Measurements from ENCODE around the gene AIF1. TPM values are rescaled to one million over a fixed set of nuclear protein-coding genes. Genes with fewer than 3 reads are reported as not detected.

The AIF1 gene
- total RNA-seq, 1 experiment from 2014 or later: not detected

GRCh38 chr6:31610968-31611367, 4.1 kb upstream of the AIF1 start:
- in situ Hi-C loops (cut with HindIII; ENCODE audit: low pct_unique_long_range_greater_than_20kb, low sequenced_read_pairs): no loop called here
- no peak for DNase-seq (ENCODE audit: low read depth, low spot score)

- DNase-seq (ENCODE audit: low read depth, low spot score): no peak
- in situ Hi-C loops (cut with HindIII; ENCODE audit: low pct_unique_long_range_greater_than_20kb, low sequenced_read_pairs): no loop called here
Observed at GRCh38 chr6:31614075-31614619, 887 bp upstream of the AIF1 start.

GRCh38 chr6:31615748-31616147, 714 bp downstream of the AIF1 start:
- in situ Hi-C loops (cut with HindIII; ENCODE audit: low pct_unique_long_range_greater_than_20kb, low sequenced_read_pairs): no loop called here
- no peak for DNase-seq (ENCODE audit: low read depth, low spot score)

GRCh38 chr6:31617010-31617409, 2.0 kb downstream of the AIF1 start:
- in situ Hi-C loops (cut with HindIII; ENCODE audit: low pct_unique_long_range_greater_than_20kb, low sequenced_read_pairs): no loop called here
- no peak for DNase-seq (ENCODE audit: low read depth, low spot score)

- in situ Hi-C loops (cut with HindIII; ENCODE audit: low pct_unique_long_range_greater_than_20kb, low sequenced_read_pairs): no loop called here
- DNase-seq (ENCODE audit: low read depth, low spot score): peak; percentile 98
Observed at GRCh38 chr6:31619805-31620585, 5.0 kb downstream of the AIF1 start.

- in situ Hi-C loops (cut with HindIII; ENCODE audit: low pct_unique_long_range_greater_than_20kb, low sequenced_read_pairs): no loop called here
- peak; percentile 71 for DNase-seq (ENCODE audit: low read depth, low spot score)
Observed at GRCh38 chr6:31620586-31621319, 5.7 kb downstream of the AIF1 start, which contains the start of gene PRRC2A. TSS of gene PRRC2A (plus strand) at chr6:31620715. CDS start at chr6:31622790, 2,075 bp downstream.

GRCh38 chr6:31621320-31621939, 6.4 kb downstream of the AIF1 start:
- no peak for DNase-seq (ENCODE audit: low read depth, low spot score)
- in situ Hi-C loops (cut with HindIII; ENCODE audit: low pct_unique_long_range_greater_than_20kb, low sequenced_read_pairs): no loop called here

GRCh38 chr6:31621991-31622390, 7.0 kb downstream of the AIF1 start:
- no peak for DNase-seq (ENCODE audit: low read depth, low spot score)
- in situ Hi-C loops (cut with HindIII; ENCODE audit: low pct_unique_long_range_greater_than_20kb, low sequenced_read_pairs): no loop called here

GRCh38 chr6:31622684-31623091, 7.7 kb downstream of the AIF1 start:
- no peak for DNase-seq (ENCODE audit: low read depth, low spot score)
- in situ Hi-C loops (cut with HindIII; ENCODE audit: low pct_unique_long_range_greater_than_20kb, low sequenced_read_pairs): no loop called here

- in situ Hi-C loops (cut with HindIII; ENCODE audit: low pct_unique_long_range_greater_than_20kb, low sequenced_read_pairs): no loop called here
- DNase-seq (ENCODE audit: low read depth, low spot score): no peak
Observed at GRCh38 chr6:31624070-31624469, 9.0 kb downstream of the AIF1 start.

GRCh38 chr6:31626952-31627351, 11.9 kb downstream of the AIF1 start:
- no peak for DNase-seq (ENCODE audit: low read depth, low spot score)
- in situ Hi-C loops (cut with HindIII; ENCODE audit: low pct_unique_long_range_greater_than_20kb, low sequenced_read_pairs): no loop called here

GRCh38 chr6:31627690-31628287, 12.8 kb downstream of the AIF1 start:
- in situ Hi-C loops (cut with HindIII; ENCODE audit: low pct_unique_long_range_greater_than_20kb, low sequenced_read_pairs): no loop called here
- no peak for DNase-seq (ENCODE audit: low read depth, low spot score)

- no peak for DNase-seq (ENCODE audit: low read depth, low spot score)
- in situ Hi-C loops (cut with HindIII; ENCODE audit: low pct_unique_long_range_greater_than_20kb, low sequenced_read_pairs): no loop called here
Observed at GRCh38 chr6:31629014-31629413, 14.0 kb downstream of the AIF1 start.

- in situ Hi-C loops (cut with HindIII; ENCODE audit: low pct_unique_long_range_greater_than_20kb, low sequenced_read_pairs): no loop called here
- DNase-seq (ENCODE audit: low read depth, low spot score): no peak
Observed at GRCh38 chr6:31630177-31630934, 15.3 kb downstream of the AIF1 start.

- no peak for DNase-seq (ENCODE audit: low read depth, low spot score)
- in situ Hi-C loops (cut with HindIII; ENCODE audit: low pct_unique_long_range_greater_than_20kb, low sequenced_read_pairs): no loop called here
Observed at GRCh38 chr6:31631209-31631608, 16.2 kb downstream of the AIF1 start.

GRCh38 chr6:31631681-31632278, 16.7 kb downstream of the AIF1 start:
- no peak for DNase-seq (ENCODE audit: low read depth, low spot score)
- in situ Hi-C loops (cut with HindIII; ENCODE audit: low pct_unique_long_range_greater_than_20kb, low sequenced_read_pairs): no loop called here
